ENCODE results near the gene SYNRG. TPM values are rescaled to one million over a fixed set of nuclear protein-coding genes. Genes with fewer than 3 reads are reported as not detected.

SYNRG gene
- total RNA-seq, 1 experiment from 2014 or later, result 127 TPM

- BruUV-seq (replicated peaks), result no TSS peak
- Mint-ChIP-seq H3K27ac (ENCODE audit: unreplicated experiment) (no peak overlapping the region), H3K4me1 (ENCODE audit: low read depth, unreplicated experiment) (peaks cover 29% of the 10 kb centered on the region), H3K4me3 (ENCODE audit: low read depth, unreplicated experiment) (no peak overlapping the region), H3K9me3 (ENCODE audit: low read depth, unreplicated experiment) (no peaks in the 10 kb centered on the region), H3K36me3 (ENCODE audit: insufficient read depth, unreplicated experiment) (peaks cover 3% of the 10 kb centered on the region), H3K27me3 (ENCODE audit: unreplicated experiment) (peaks cover 7% of the 10 kb centered on the region)
- CTCF ChIA-PET, result interaction anchor here (0.9 to 7.3 kb wide), 14 partner anchors 9 to 168 kb away, joined by 3 to 135 read pairs (median 6); partner anchors contain the start of gene HNF1B
- no peak for DNase-seq
- intact Hi-C loops (cut with micrococcal nuclease; ENCODE audit: unreplicated experiment), result no loop called here
- TF ChIP-seq CTCF (IDR thresholded peaks at IDR 0.05; ENCODE audit: unreplicated experiment), result no peak
Measured at GRCh38 chr17:37648555-37648954, 39.3 kb upstream of the SYNRG start.

- DNase-seq, result no peak
- Mint-ChIP-seq H3K9me3 (ENCODE audit: low read depth, unreplicated experiment) (no peaks in the 10 kb centered on the region), H3K27ac (ENCODE audit: unreplicated experiment) (no peak overlapping the region), H3K4me3 (ENCODE audit: low read depth, unreplicated experiment) (no peak overlapping the region), H3K36me3 (ENCODE audit: insufficient read depth, unreplicated experiment) (peaks cover 10% of the 10 kb centered on the region), H3K27me3 (ENCODE audit: unreplicated experiment) (peaks cover 7% of the 10 kb centered on the region), H3K4me1 (ENCODE audit: low read depth, unreplicated experiment) (peaks cover 31% of the 10 kb centered on the region)
- intact Hi-C loops (cut with micrococcal nuclease; ENCODE audit: unreplicated experiment), result no loop called here
- no peak for TF ChIP-seq CTCF (IDR thresholded peaks at IDR 0.05; ENCODE audit: unreplicated experiment)
- CTCF ChIA-PET, result interaction anchor here (0.7 to 7.3 kb wide), 10 partner anchors 9 to 168 kb away, joined by 3 to 135 read pairs (median 6); partner anchors contain the start of gene HNF1B
- no TSS peak for BruUV-seq (replicated peaks)
Measured at GRCh38 chr17:37647856-37648255, 38.6 kb upstream of the SYNRG start.

- no peak for DNase-seq
- H3K27ac Mint-ChIP-seq (ENCODE audit: unreplicated experiment), result peak overlapping the region; percentile 87
- TSS peak; percentile 86 for BruUV-seq (replicated peaks)
- intact Hi-C loops (cut with micrococcal nuclease; ENCODE audit: unreplicated experiment), result no loop called here
- CTCF ChIA-PET, result interaction anchor here (0.7 to 3.5 kb wide), 10 partner anchors 25 to 175 kb away, joined by 3 to 23 read pairs (median 3); partner anchors contain the start of gene SYNRG
- TF ChIP-seq CTCF (IDR thresholded peaks at IDR 0.05; ENCODE audit: unreplicated experiment), result no peak
- H3K4me1 Mint-ChIP-seq (ENCODE audit: low read depth, unreplicated experiment), result peaks cover 45% of the 10 kb centered on the region
- H3K36me3 Mint-ChIP-seq (ENCODE audit: insufficient read depth, unreplicated experiment), result peaks cover 46% of the 10 kb centered on the region
- H3K27me3 Mint-ChIP-seq (ENCODE audit: unreplicated experiment), result peaks cover 7% of the 10 kb centered on the region
- no peaks in the 10 kb centered on the region for H3K9me3 Mint-ChIP-seq (ENCODE audit: low read depth, unreplicated experiment)
- peak overlapping the region; percentile 86 for H3K4me3 Mint-ChIP-seq (ENCODE audit: low read depth, unreplicated experiment)
Measured at GRCh38 chr17:37643869-37644268, 34.7 kb upstream of the SYNRG start.

- TF ChIP-seq CTCF (IDR thresholded peaks at IDR 0.05; ENCODE audit: unreplicated experiment), result peak; percentile 36
- no TSS peak for BruUV-seq (replicated peaks)
- peaks cover 53% of the 10 kb centered on the region for H3K36me3 Mint-ChIP-seq (ENCODE audit: insufficient read depth, unreplicated experiment)
- no peaks in the 10 kb centered on the region for H3K9me3 Mint-ChIP-seq (ENCODE audit: low read depth, unreplicated experiment)
- intact Hi-C loops (cut with micrococcal nuclease; ENCODE audit: unreplicated experiment), result no loop called here
- CTCF ChIA-PET, result interaction anchor here (0.7 to 3.5 kb wide), 7 partner anchors 26 to 173 kb away, joined by 3 to 23 read pairs (median 3); partner anchors contain the start of gene SYNRG
- H3K27me3 Mint-ChIP-seq (ENCODE audit: unreplicated experiment), result peaks cover 7% of the 10 kb centered on the region
- H3K27ac Mint-ChIP-seq (ENCODE audit: unreplicated experiment), result peak within 1 kb of the TSS; percentile 87
- H3K4me3 Mint-ChIP-seq (ENCODE audit: low read depth, unreplicated experiment), result peak within 1 kb of the TSS; percentile 86
- DNase-seq, result peak; percentile 99
- peaks cover 39% of the 10 kb centered on the region for H3K4me1 Mint-ChIP-seq (ENCODE audit: low read depth, unreplicated experiment)
Measured at GRCh38 chr17:37643118-37643766, 34.0 kb upstream of the SYNRG start, which contains the start of gene DDX52. TSS of gene DDX52 (minus strand) at chr17:37643446. CDS start at chr17:37643420, 26 bp downstream.
